A549 treated with ZK216348 at 1 μM for 4 hours (cell line): ENCODE data around the gene AARS1. TPM values are rescaled to one million over a fixed set of nuclear protein-coding genes. Genes with fewer than 3 reads are reported as not detected.

ENCODE experiments used
- total RNA-seq: library from RNA; stranded (reverse); fragments of 200-300 nt; extraction: Qiagen RNA extraction; gene quantifications from 5 replicates; pipeline ENCODE4 v1.2.3, GENCODE V29; 2022; ENCODE audit warnings: low read depth

Gene AARS1
- total RNA-seq = 75.0 to 102 TPM (median 92.5 TPM) in 5 replicates

DNA sequence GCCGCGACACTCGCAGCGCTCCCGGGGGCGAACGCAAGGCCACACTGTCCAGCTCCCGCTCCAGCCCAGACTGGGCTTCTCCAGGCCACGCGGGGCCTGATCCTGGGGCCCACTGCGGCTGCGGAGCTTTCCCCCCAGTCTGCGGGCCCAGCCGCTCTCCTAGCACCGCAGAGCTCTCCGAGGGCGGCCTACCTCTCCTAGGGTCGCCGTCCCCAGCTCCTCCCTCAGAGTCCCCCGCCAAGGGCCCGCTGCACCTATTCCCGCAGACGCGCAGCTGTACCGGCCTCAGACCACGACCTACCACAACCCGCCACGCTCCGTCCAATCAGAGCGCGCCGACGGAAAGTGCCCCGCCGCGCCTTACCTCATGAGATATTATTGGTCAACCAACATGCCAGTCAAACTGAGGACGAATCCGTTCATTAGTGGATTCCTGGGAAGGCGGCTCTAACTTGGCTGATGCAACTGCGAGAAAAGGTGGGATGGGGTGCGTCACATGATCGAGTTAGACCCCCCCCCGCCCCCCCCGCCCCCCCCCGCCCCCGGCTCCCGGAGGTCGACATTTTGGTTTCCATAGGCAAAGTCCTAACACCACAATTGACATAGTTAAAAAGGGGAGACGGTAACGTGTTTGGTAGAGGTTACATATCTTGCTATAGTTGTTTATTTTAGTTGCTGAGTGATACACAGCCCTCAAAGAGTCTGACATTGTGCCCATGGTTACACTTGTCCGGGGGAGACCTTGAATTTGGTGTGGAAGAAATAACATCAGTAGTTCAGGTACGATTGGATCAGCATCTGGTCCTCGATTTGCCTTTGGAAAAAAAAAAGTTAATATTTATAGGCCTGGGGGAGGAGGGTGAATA, at the start of gene AARS1:
TSS of gene AARS1 (minus strand) at position 278 of the 866 bp plus-strand sequence. CDS start 6,743 bp downstream, outside the sequence.

DNA sequence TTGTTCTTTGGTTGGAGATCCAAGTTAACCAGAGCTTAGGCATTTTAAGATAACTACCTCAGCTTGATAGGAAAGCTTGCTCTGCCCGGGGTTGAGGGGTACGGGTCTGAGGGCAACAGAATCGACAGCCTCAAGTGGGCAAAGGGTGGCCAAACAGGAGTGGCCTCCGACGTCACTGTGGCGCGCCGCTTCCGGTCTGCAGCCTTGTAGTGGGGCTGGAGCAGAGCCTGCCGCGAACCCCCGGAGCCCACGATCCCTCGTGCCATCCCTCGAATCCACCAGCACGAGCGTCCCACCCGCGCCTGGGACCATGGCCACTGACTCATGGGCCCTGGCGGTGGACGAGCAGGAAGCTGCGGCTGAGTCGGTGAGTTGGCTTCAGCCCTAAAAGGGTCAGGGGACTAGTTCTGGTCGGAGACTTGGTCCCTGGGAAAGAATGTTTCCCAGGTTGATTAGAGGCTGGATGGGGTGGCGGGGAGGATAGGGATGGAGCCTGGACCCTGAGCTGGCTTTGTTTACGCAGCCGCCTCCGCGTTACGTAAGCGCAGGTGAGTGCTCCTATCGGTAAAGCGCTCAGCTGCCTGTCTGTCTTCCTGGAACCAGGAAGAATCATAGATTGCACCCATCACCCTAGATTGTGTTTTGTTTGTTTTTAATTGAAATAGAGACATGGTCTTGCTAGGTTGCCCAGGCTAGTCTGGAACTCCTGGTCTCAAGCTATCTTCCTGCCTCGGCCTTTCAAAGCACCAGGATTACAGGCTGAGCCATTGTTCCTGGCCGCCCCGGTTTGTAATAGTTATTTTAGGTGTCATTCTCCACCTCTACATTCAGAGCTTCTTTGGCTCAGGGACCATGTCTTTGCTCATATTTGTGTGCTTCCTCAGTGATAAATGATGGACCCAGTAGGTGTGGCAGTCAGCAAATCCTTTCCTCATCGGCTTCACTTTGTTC, 10.0 kb upstream of the AARS1 start, which contains the start of gene DDX19B:
TSS of gene DDX19B (plus strand) at position 199 of the 951 bp plus-strand sequence. CDS start at position 311, 112 bp downstream.

DNA sequence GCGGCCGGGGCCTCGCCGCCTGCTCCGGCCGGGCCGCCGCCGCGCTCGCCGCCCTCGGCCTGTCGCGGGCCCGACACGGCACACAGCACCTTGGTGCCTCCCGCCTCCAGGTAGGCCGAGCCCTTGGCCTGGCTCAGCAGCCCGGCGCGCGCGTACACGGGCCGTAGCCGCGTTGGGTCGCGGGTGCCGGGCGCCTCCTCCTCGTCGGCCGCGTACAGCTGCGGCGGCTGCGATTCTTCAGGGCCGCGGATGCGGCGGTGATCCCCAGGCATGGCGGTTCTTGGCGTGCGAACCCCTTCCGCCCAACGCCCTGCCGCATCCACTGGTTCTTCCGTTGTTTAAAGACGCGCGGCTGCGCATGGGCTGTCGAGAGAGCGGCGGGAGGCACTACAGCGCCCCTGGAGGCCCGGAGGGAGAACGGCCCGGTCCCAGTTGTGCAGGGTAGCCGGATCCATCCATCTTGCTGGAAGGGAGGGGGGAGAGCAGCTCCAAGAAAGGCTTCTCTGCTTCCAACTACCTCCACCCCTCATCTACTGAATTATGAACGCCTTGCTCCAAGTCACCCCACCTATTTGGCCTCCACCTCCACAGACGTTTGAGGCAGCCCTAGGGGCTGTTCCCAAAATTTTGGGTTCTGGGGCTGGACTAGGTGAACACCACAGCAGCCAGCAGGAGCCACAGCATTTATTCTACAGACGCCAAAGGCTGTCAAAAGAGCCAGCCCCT, 37.5 kb downstream of the AARS1 start, which contains the start of gene EXOSC6:
TSS of gene EXOSC6 (minus strand) at position 312 of the 726 bp plus-strand sequence. CDS start at position 272, 40 bp downstream.

Other genes starting within 250 kb of the AARS1 start
- gene PDPR, start 175.2 kb downstream of the AARS1 start, total RNA-seq = 11.5 to 17.7 TPM (median 14.3 TPM) in 5 replicates
- gene CLEC18C, start 115.7 kb downstream of the AARS1 start, total RNA-seq = 0.08 to 0.16 TPM (median 0.12 TPM) in 3 of 5 replicates, not detected in the others
- gene EXOSC6, start 37.6 kb downstream of the AARS1 start, total RNA-seq = 14.2 to 18.8 TPM (median 16.2 TPM) in 5 replicates
- 28.3 to 32.8 TPM (median 29.3 TPM) in 5 replicates for gene DDX19B, start 9.7 kb upstream of the AARS1 start, total RNA-seq
- gene DDX19A, start 57.4 kb upstream of the AARS1 start, total RNA-seq = 36.6 to 41.6 TPM (median 40.0 TPM) in 5 replicates
- 14.8 to 28.1 TPM (median 23.1 TPM) in 5 replicates for gene ST3GAL2, start 149.6 kb upstream of the AARS1 start, total RNA-seq
- 3.3 to 7.2 TPM (median 6.9 TPM) in 5 replicates for gene FCSK, start 165.1 kb upstream of the AARS1 start, total RNA-seq
- 24.7 to 34.8 TPM (median 31.5 TPM) in 5 replicates for gene COG4, start 234.0 kb upstream of the AARS1 start, total RNA-seq
- gene SF3B3, start 234.3 kb upstream of the AARS1 start, total RNA-seq = 132 to 214 TPM (median 196 TPM) in 5 replicates